Stimulated activated CD4-positive, alpha-beta T cell treated with anti-CD3 and anti-CD28 coated beads, Interleukin-2, amount 100 ng/mL, for 24 hours (primary cell): ENCODE measurements around the gene PIGM.

Experiments
- DNase-seq, 2 donors: peaks; one replicate each; pipeline ENCODE4 v3.0.0-alpha.2; 2020

PIGM gene

DNA sequence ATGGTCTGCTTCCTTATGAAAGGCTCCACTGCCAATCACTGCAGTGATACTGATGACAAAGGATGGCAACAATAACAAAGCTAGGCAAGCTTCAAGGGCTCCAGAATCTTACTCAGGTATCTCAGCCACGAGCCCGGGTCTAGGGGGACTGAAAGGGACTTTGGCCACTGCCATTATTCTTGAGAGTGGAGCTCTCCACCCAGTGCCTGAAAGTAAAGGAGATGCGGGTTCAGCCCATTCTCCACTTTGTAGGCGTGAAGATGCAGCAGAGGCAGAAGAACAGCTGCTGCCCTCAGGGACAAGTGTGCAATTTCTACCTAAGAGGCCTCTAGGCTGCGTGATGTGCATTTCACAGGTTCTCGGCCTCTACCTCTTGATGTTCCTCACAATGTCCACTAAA is 46.3 kb downstream of the PIGM start:
- DNase-seq: no peak

DNA sequence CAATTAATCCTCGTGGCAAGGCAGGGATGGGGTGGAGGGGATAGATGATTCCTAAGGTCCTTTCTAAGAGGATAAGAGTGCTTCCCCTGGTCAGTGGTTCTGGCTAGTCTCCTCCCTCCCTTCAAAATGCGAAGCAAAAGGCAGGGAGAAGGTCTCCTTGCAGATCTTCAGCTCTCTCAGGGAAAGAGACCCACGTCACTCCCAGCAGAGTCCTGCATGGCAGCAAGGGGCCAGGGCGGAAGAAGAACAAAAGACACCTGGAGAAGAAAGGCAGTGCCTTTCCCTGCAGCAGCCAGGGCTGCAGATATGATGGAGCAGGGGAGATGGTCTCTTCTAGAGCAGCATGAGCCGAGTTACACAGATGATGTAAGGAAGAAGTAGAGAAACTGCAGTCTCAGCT is 48.1 kb downstream of the PIGM start:
- no peak for DNase-seq

- DNase-seq: no peak
Measured at GRCh38 chr1:159982280-159982679, 49.5 kb downstream of the PIGM start.

- DNase-seq: no peak
Measured at GRCh38 chr1:159981351-159982055, 50.3 kb downstream of the PIGM start.

GRCh38 chr1:159980786-159981185 is 51.0 kb downstream of the PIGM start:
- DNase-seq: no peak

GRCh38 chr1:159980076-159980475 is 51.7 kb downstream of the PIGM start:
- no peak for DNase-seq

GRCh38 chr1:159979257-159979656 is 52.5 kb downstream of the PIGM start:
- DNase-seq: no peak

GRCh38 chr1:159978107-159978398 is 53.7 kb downstream of the PIGM start:
- no peak for DNase-seq

GRCh38 chr1:159977364-159978106 is 54.3 kb downstream of the PIGM start:
- DNase-seq: no peak
